Chondrocyte (in vitro differentiated cells): Measurements from ENCODE around the gene PTH1R. TPM values are rescaled to one million over a fixed set of nuclear protein-coding genes. Genes with fewer than 3 reads are reported as not detected.
A peak's percentile ranks its signal among the peaks of the same experiment; 100 is the strongest.

Experiments used
- DNase-seq: peaks from one replicate; pipeline ENCODE4 v3.0.0; 2021; ENCODE audit warnings: mixed read lengths, low spot score
- H3K27ac Mint-ChIP-seq: one replicate; pipeline ENCODE4 v1.8.0; 2021; ENCODE audit warnings: mild to moderate bottlenecking, moderate library complexity, mixed read lengths; ENCODE audit not compliant: unreplicated experiment
- H3K27me3 Mint-ChIP-seq: 2 replicates; pipeline ENCODE4 v1.8.0; 2021; ENCODE audit warnings: low read depth, mixed read lengths
- H3K36me3 Mint-ChIP-seq: 2 replicates; pipeline ENCODE4 v1.8.0; 2021; ENCODE audit warnings: low read depth, mixed read lengths
- H3K4me1 Mint-ChIP-seq: 2 replicates; pipeline ENCODE4 v1.8.0; 2021; ENCODE audit warnings: low read depth, mild to moderate bottlenecking, mixed read lengths
- H3K4me3 Mint-ChIP-seq: one replicate; pipeline ENCODE4 v1.8.0; 2021; ENCODE audit warnings: mild to moderate bottlenecking, moderate library complexity, mixed read lengths; ENCODE audit not compliant: unreplicated experiment
- H3K9me3 Mint-ChIP-seq: 2 replicates; pipeline ENCODE4 v1.8.0; 2021; ENCODE audit warnings: low read depth, mixed read lengths
- total RNA-seq: library from RNA; stranded (reverse); gene quantifications from 3 replicates; pipeline ENCODE4 v1.2.1, GENCODE V29; 2021
- TF ChIP-seq, protein P1 (sequence below): fragments of 200-600 bp; sonication (generic); IDR thresholded peaks from 2 replicates; pipeline ENCODE4 v1.5.0; 2021; ENCODE audit warnings: antibody characterized with exemption, mild to moderate bottlenecking, moderate library complexity

Gene PTH1R
- total RNA-seq, 1 donor from 2014 or later, result 3.1 TPM

DNA sequence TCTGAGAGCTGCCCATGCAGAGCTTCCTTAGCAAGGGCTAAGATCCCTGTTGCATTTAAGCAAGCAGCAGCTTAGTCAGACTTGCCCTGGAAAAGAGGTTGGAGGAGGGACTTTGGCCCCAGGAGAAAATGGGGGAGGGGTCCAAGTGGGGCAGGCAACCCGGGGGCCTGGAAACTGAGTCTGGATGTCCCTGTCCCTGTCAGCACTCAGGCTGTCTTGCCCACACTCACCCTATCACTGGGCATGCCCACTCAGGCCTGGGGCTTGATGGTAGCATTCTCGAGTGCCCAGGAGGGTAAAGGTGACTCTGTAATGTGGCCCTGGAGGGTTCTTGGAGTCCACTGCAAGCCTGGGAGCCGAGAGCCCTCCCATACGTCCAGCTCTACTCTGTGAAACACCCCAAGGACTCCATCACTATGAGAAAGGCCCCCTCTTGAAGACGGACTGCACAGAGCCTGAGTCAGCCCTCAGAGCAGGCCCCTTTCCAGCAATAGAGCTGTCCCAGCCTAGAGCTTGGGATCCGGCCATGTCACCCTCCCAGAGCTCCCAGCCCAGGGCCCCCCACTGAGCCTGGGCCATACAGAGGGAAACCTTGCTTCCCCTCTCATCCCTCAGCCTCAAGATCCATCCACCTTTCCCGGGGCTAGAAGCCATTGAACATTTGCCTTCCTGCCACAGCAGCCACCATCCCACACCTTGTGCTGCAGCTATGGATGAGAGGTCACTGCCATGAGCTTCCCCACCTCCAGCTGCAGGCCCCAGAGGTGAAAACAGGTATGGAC, 27.6 kb upstream of the PTH1R start:
- no peaks in the 10 kb centered on the region for H3K36me3 Mint-ChIP-seq
- no peak overlapping the region for H3K27ac Mint-ChIP-seq
- H3K9me3 Mint-ChIP-seq, result no peaks in the 10 kb centered on the region
- TF ChIP-seq, protein P1, sequence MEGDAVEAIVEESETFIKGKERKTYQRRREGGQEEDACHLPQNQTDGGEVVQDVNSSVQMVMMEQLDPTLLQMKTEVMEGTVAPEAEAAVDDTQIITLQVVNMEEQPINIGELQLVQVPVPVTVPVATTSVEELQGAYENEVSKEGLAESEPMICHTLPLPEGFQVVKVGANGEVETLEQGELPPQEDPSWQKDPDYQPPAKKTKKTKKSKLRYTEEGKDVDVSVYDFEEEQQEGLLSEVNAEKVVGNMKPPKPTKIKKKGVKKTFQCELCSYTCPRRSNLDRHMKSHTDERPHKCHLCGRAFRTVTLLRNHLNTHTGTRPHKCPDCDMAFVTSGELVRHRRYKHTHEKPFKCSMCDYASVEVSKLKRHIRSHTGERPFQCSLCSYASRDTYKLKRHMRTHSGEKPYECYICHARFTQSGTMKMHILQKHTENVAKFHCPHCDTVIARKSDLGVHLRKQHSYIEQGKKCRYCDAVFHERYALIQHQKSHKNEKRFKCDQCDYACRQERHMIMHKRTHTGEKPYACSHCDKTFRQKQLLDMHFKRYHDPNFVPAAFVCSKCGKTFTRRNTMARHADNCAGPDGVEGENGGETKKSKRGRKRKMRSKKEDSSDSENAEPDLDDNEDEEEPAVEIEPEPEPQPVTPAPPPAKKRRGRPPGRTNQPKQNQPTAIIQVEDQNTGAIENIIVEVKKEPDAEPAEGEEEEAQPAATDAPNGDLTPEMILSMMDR, result no peak
- peak; percentile 57 for DNase-seq
- H3K4me1 Mint-ChIP-seq, result peaks cover 31% of the 10 kb centered on the region
- H3K4me3 Mint-ChIP-seq, result no peak overlapping the region
- peaks cover 4% of the 10 kb centered on the region for H3K27me3 Mint-ChIP-seq

DNA sequence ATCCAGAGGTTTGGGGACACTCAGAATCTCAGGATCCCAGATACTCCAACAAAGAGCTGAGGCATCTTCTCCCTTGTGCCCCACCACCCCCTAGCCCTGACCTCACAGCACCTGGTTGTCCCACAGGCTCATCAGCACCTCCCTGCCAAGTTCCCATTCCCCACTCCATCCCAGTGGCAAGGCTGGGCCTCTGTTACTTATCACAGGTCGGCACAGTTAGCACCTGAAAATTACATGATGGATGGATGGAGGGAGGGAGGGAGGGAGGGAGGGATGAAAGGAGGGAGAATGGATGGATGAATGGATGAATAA, 27.1 kb upstream of the PTH1R start:
- Mint-ChIP-seq H3K9me3 (no peaks in the 10 kb centered on the region), H3K4me3 (no peak overlapping the region), H3K36me3 (no peaks in the 10 kb centered on the region), H3K27ac (no peak overlapping the region), H3K4me1 (peaks cover 25% of the 10 kb centered on the region), H3K27me3 (peaks cover 4% of the 10 kb centered on the region)
- TF ChIP-seq, protein P1, result no peak
- no peak for DNase-seq

DNA sequence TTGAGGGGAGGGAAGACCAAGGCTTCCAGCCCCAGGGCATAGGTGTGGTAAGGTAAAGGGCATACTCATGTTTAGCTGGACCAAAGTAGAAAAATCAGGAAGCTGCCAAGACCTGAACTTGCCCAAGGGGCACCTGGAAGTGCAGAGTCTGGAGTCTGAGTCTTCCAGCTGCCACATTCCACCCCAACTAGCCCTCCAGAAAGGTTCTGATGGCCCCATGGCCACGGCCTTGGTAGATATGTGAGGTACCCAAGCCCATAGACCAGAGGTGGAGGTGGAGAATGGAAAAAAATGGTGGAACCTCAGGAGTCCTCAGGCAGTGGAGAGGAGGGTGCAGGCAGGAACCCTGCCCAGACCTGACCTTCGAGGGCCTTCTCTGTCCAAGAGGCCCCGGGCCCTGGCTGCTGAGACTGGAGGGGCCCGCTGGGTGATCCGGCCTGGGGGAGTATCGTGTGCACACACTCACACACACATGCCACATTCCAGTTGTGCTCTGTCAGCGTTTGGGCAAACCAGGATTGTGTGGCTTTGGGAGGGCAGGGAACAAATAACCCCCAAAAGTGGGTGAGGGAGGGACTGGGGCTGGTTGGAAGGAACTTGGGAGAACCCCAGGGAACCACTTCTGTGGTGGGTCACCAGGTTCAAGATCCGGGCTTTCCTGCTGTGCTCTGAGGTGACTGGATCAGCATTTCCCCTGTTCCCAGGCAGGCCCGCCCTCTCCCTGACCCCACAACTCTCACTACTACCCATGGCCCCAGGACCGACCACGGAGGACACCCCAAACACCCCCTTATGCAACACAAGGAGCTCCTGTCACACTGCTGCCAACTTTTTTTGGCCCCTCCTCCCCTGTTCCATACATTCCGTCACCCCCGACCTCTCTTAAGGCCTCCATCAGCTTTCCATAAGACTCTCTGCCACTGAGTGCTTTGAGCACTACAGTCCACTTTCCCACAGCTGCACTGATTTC, 25.9 kb upstream of the PTH1R start:
- DNase-seq, result peak; percentile 68
- Mint-ChIP-seq H3K27me3 (peaks cover 10% of the 10 kb centered on the region), H3K9me3 (no peaks in the 10 kb centered on the region), H3K4me1 (peaks cover 18% of the 10 kb centered on the region), H3K27ac (no peak overlapping the region), H3K4me3 (no peak overlapping the region), H3K36me3 (no peaks in the 10 kb centered on the region)
- TF ChIP-seq, protein P1, result no peak

DNA sequence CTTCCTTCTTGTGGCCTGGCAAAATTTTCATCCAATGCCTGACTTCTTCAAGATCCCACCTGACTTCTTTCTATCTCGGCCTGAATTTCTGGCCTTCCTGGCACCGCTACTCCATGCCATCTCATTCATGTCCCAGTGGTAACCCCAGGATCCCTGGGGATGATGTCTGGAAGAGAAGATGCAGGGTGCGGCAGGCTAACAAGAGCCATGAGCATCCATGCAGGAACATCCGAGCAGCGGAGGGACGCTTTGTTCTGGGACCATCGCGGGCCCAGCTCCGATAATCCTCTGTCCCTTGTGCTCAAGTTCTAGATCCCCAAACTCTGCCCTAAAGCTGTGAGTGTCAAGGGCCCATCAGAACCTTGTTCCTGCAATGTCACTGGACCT, 25.2 kb upstream of the PTH1R start:
- peak; percentile 66 for DNase-seq
- peaks cover 18% of the 10 kb centered on the region for H3K4me1 Mint-ChIP-seq
- peaks cover 10% of the 10 kb centered on the region for H3K27me3 Mint-ChIP-seq
- no peaks in the 10 kb centered on the region for H3K36me3 Mint-ChIP-seq
- TF ChIP-seq, protein P1, result no peak
- no peaks in the 10 kb centered on the region for H3K9me3 Mint-ChIP-seq
- no peak overlapping the region for H3K4me3 Mint-ChIP-seq
- no peak overlapping the region for H3K27ac Mint-ChIP-seq

DNA sequence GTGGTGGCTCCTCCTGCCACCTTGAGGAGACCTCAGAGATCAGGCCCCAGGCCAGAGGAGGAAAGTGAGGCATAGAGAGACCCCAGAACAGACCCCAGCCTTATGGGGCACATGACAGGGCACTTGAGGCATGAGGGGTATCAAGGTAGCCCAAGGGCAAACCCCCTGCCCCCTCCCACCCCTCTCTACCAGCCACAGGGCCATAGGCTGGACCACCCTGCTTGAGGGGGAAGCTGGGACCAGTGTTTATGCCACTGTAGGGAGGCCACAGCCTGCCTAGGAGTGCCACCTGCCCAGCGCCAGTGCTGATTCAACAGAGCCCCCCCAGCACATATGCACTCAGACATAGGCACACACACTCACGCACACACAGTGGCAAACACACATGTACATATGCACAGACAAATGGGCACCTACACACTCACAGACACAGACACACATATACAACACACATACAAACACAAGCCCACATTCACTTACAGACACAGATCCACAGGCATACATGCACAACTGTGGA, 24.6 kb upstream of the PTH1R start:
- Mint-ChIP-seq H3K4me1 (peaks cover 13% of the 10 kb centered on the region), H3K36me3 (no peaks in the 10 kb centered on the region), H3K9me3 (no peaks in the 10 kb centered on the region), H3K27me3 (peaks cover 13% of the 10 kb centered on the region), H3K27ac (no peak overlapping the region), H3K4me3 (no peak overlapping the region)
- TF ChIP-seq, protein P1, result no peak
- DNase-seq, result peak; percentile 32
